MM.1S (cell line): ENCODE results near the gene TAS2R43.
A peak's percentile ranks its signal among the peaks of the same experiment; 100 is the strongest.
"Not testable (repeated sequence)": the region's sequence is repeated elsewhere in the genome, so short reads cannot be mapped to it uniquely, and the experiment has no call there.

Experiments
- DNase-seq: peaks from one replicate; pipeline ENCODE4 v3.0.0-alpha.2; 2015
- H2AFZ ChIP-seq: fragments of 300-600 bp; sonication (generic); 2 replicates; pipeline ENCODE4 v1.6.0; 2016; ENCODE audit warnings: antibody characterized with exemption, low read length
- H3F3A ChIP-seq: fragments of 300-600 bp; sonication (generic); 2 replicates; pipeline ENCODE4 v1.6.1; 2016; ENCODE audit warnings: mild to moderate bottlenecking, antibody characterized with exemption, low read length, moderate library complexity, mixed read lengths; ENCODE audit not compliant: insufficient read depth
- H3K27ac ChIP-seq: fragments of 300-600 bp; sonication (generic); 2 replicates; pipeline ENCODE4 v1.5.1; 2016; ENCODE audit warnings: mild to moderate bottlenecking, low read length
- H3K27me3 ChIP-seq: fragments of 300-600 bp; sonication (generic); replicated peaks from 2 replicates; pipeline ENCODE4 v1.6.0; 2016; ENCODE audit warnings: low read length; ENCODE audit not compliant: insufficient read depth
- H3K36me3 ChIP-seq: fragments of 300-600 bp; sonication (generic); replicated peaks from 2 replicates; pipeline ENCODE4 v1.6.1; 2016; ENCODE audit warnings: mild to moderate bottlenecking, low read length, mixed read lengths; ENCODE audit not compliant: insufficient read depth
- H3K4me1 ChIP-seq: fragments of 300-600 bp; sonication (generic); 2 replicates; pipeline ENCODE4 v1.6.1; 2016; ENCODE audit warnings: low read length, mixed read lengths
- H3K4me2 ChIP-seq: fragments of 300-600 bp; sonication (generic); 2 replicates; pipeline ENCODE4 v1.6.0; 2016; ENCODE audit warnings: low read depth, low read length
- H3K4me3 ChIP-seq: fragments of 300-600 bp; sonication (generic); 2 replicates; pipeline ENCODE4 v1.5.1; 2016; ENCODE audit warnings: low read length, mixed read lengths
- H3K79me2 ChIP-seq: fragments of 300-600 bp; sonication (generic); 2 replicates; pipeline ENCODE4 v1.6.1; 2016; ENCODE audit warnings: mixed run types, low read length, mixed read lengths
- H3K9ac ChIP-seq: fragments of 300-600 bp; sonication (generic); 2 replicates; pipeline ENCODE4 v1.6.1; 2016; ENCODE audit warnings: low read length, mixed read lengths
- H3K9me2 ChIP-seq: fragments of 300-600 bp; sonication (generic); replicated peaks from 2 replicates; pipeline ENCODE4 v1.6.1; 2016; ENCODE audit warnings: mild to moderate bottlenecking, low read length, mixed read lengths; ENCODE audit not compliant: insufficient read depth
- H3K9me3 ChIP-seq: fragments of 300-600 bp; sonication (generic); replicated peaks from 2 replicates; pipeline ENCODE4 v1.6.1; 2016; ENCODE audit warnings: mild to moderate bottlenecking, low read length, mixed read lengths; ENCODE audit not compliant: insufficient read depth
- H4K20me1 ChIP-seq: fragments of 300-600 bp; sonication (generic); 2 replicates; pipeline ENCODE4 v1.6.1; 2016; ENCODE audit warnings: mild to moderate bottlenecking, low read length, moderate library complexity, mixed read lengths; ENCODE audit not compliant: insufficient read depth
- CTCF ChIP-seq: fragments of 300-600 bp; sonication (generic); IDR thresholded peaks from 2 replicates; pipeline ENCODE4 v1.5.1; 2016; ENCODE audit warnings: antibody characterized with exemption, low read length, mixed read lengths
- EZH2 ChIP-seq: fragments of 300-600 bp; sonication (generic); optimal IDR thresholded peaks from 2 replicates; pipeline ENCODE3; 2017; ENCODE audit warnings: low read depth, mild to moderate bottlenecking, antibody characterized with exemption, low read length, mixed read lengths
- EZH2phosphoT487 ChIP-seq: fragments of 300-600 bp; sonication (generic); IDR thresholded peaks from 2 replicates; pipeline ENCODE4 v1.6.1; 2018; ENCODE audit warnings: antibody characterized with exemption, low read length

Gene TAS2R43

GRCh38 chr12:11133162-11133561, 41.0 kb upstream of the TAS2R43 start:
- no peaks in the 10 kb centered on the region for H3F3A ChIP-seq
- no peaks in the 10 kb centered on the region for H4K20me1 ChIP-seq
- no peaks in the 10 kb centered on the region for H3K4me1 ChIP-seq
- H3K9ac ChIP-seq, result no peak overlapping the region
- H2AFZ ChIP-seq, result no peak overlapping the region
- no peaks in the 10 kb centered on the region for H3K27me3 ChIP-seq
- no peak for DNase-seq
- TF ChIP-seq EZH2phosphoT487, result no peak
- no peak for TF ChIP-seq EZH2
- TF ChIP-seq CTCF, result no peak
- H3K9me3 ChIP-seq, result no peaks in the 10 kb centered on the region
- peaks cover 61% of the 10 kb centered on the region for H3K79me2 ChIP-seq
- H3K9me2 ChIP-seq, result no peaks in the 10 kb centered on the region
- no peak overlapping the region for H3K27ac ChIP-seq
- no peak overlapping the region for H3K4me3 ChIP-seq
- H3K4me2 ChIP-seq, result no peak overlapping the region
- no peaks in the 10 kb centered on the region for H3K36me3 ChIP-seq

DNA sequence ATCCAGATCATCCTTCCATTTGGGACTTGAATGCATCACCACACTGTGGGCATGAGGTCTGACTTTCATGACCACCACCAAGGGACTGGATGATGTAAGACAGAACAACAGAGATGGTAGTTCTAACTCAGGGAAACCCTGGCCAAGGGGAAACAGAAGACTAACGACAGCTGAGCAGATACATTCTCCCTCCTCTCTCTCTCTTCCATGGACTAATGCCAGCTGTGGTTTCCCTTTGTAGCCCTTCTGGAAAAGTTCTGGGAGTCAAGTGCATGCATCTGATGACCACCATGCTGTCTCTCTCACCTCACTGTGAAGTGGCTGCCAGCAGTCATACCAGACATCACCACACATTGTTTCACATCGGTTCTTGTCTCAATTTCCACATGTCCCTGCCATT, 38.9 kb upstream of the TAS2R43 start:
- Histone ChIP-seq H3K36me3 (no peaks in the 10 kb centered on the region), H2AFZ (no peak overlapping the region), H3F3A (no peaks in the 10 kb centered on the region), H3K79me2 (peaks cover 54% of the 10 kb centered on the region), H3K4me2 (no peak overlapping the region), H4K20me1 (no peaks in the 10 kb centered on the region), H3K9me3 (no peaks in the 10 kb centered on the region), H3K9ac (no peak overlapping the region), H3K4me3 (no peak overlapping the region), H3K4me1 (no peaks in the 10 kb centered on the region), H3K27me3 (no peaks in the 10 kb centered on the region), H3K9me2 (no peaks in the 10 kb centered on the region), H3K27ac (no peak overlapping the region)
- TF ChIP-seq CTCF, result no peak
- TF ChIP-seq EZH2, result no peak
- TF ChIP-seq EZH2phosphoT487, result no peak
- no peak for DNase-seq

GRCh38 chr12:11130382-11130781, 38.3 kb upstream of the TAS2R43 start:
- H3K36me3 ChIP-seq, result no peaks in the 10 kb centered on the region
- no peaks in the 10 kb centered on the region for H4K20me1 ChIP-seq
- no peak overlapping the region for H3K9ac ChIP-seq
- no peaks in the 10 kb centered on the region for H3F3A ChIP-seq
- H3K9me2 ChIP-seq, result no peaks in the 10 kb centered on the region
- H3K27me3 ChIP-seq, result no peaks in the 10 kb centered on the region
- H3K9me3 ChIP-seq, result no peaks in the 10 kb centered on the region
- no peak overlapping the region for H2AFZ ChIP-seq
- peaks cover 48% of the 10 kb centered on the region for H3K79me2 ChIP-seq
- no peak overlapping the region for H3K4me2 ChIP-seq
- TF ChIP-seq EZH2 (no peak), EZH2phosphoT487 (no peak), CTCF (no peak)
- no peak overlapping the region for H3K27ac ChIP-seq
- H3K4me3 ChIP-seq, result no peak overlapping the region
- no peak for DNase-seq
- no peaks in the 10 kb centered on the region for H3K4me1 ChIP-seq

DNA sequence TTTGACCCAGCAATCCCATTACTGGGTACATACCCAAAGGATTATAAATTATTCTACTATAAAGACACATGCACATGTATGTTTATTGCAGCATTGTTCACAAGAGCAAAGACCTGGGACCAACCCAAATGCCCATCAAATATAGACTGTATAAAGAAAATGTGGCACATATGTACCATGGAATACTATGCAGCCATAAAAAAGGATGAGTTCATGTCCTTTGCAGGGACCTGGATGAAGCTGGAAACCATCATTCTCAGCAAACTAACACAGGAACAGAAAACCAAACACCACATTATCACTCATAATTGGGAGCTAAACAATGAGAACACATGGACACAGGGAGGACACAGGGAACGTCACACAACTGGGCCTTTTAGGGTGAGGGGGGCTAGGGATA, 22.0 kb upstream of the TAS2R43 start:
- not testable (repeated sequence) for H3K9me3 ChIP-seq, H3K4me3 ChIP-seq, DNase-seq, H3K9me2 ChIP-seq, H3K36me3 ChIP-seq, H4K20me1 ChIP-seq, H3K27me3 ChIP-seq, H3K4me2 ChIP-seq, H3K4me1 ChIP-seq, H3K9ac ChIP-seq, H3K27ac ChIP-seq, H2AFZ ChIP-seq, H3F3A ChIP-seq
- H3K79me2 ChIP-seq, result peaks cover 82% of the 10 kb centered on the region

GRCh38 chr12:11111213-11111612, 19.1 kb upstream of the TAS2R43 start:
- not testable (repeated sequence) for H3K27me3 ChIP-seq, H3K9me2 ChIP-seq, H3K9me3 ChIP-seq, H4K20me1 ChIP-seq, H3K4me3 ChIP-seq, H3K4me2 ChIP-seq, H3F3A ChIP-seq, H3K36me3 ChIP-seq, H2AFZ ChIP-seq, H3K27ac ChIP-seq, H3K4me1 ChIP-seq, H3K9ac ChIP-seq
- H3K79me2 ChIP-seq, result peaks cover 83% of the 10 kb centered on the region
- peak; percentile 18 for DNase-seq
